Femur (tissue), 1 donor: ENCODE results near the gene DPP8.

ENCODE experiments used
- DNase-seq: peaks from one replicate; pipeline ENCODE4 v3.0.0-alpha.2; 2017

Gene DPP8

DNA sequence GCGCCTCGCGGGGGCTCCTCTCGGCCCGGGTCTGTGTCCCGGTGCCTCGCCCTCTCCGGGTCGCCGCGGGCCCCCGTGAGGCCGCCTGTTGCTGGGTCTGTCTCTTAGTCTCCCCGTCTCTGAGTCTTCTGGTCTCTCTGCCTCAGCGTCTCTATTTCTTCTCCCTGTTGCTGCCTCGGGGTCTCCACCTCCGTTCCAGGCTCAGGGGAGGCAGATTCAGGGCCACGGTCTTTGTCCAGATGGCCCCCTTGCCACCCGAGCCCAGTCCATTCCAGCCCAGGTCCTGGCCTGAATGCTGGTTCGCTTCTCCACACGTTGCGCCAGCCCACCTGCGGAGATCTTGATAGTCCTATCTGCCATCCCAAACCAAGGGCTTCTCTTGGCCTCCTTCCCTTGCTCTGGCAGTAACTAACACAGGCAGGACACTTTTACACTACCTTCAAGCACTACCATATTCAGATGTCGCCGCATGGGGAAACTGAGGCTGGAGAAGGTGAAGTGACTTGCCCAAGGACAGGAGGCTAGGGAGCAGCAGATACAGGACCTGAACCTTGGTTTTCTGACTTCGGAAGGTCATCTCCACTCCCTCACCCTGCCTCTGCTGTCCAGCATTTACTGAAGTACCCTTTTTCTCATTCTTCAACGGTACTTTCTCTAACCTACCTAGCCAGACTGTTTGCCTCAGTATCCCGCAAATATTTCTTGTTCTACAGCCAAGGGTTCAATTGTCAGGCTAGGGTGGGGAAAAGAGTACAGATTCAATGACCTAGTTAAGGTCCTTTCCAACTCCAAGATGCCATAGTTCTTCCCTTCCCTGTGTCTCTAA is 94.1 kb downstream of the DPP8 start:
- no peak for DNase-seq

DNA sequence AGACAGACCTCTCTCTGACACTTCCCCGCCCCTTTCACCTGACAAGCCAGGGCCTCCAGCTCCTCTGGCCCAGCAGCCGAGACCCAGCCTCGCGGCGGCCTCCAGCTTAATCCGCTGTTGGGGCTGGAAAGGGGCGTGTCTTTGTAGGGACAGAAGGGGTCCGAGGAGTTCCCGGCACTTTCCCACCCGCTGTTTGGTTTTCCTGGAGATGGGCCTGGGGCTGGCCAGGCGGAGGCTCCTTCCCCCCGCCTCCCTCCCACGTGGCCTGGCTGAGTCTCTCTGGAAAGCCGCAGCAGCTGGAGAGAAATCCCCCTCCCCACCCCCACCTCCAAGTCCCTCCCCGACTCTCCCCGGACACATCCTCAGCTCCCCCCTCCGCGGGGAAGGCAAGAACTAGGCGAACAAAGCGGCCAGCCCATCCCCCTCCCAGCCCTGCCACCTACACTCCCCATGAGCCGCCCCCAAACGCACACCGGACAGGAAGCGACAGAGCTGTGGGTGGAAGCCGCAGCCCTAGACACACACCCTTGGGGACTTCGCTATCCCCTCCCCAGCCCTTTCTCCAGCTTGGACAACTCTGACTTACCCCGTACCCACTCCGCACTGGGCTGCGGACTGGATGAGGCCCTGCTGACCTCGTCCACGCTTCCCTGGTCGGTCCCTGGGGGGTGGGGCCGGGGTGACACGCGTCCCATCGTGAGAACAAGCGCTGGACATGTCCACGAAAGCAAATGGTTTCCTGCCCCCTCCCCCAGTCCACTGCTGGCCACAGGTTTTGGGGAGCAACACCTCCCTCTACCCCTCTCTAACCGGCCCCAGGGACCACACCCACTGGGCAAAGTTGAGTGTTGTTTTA is 95.9 kb downstream of the DPP8 start:
- peak; percentile 94 for DNase-seq

GRCh38 chr15:65420975-65421359 is 96.5 kb downstream of the DPP8 start:
- no peak for DNase-seq

GRCh38 chr15:65418596-65418995 is 98.9 kb downstream of the DPP8 start:
- DNase-seq = no peak

- peak; percentile 86 for DNase-seq
These were observed 100.6 kb downstream of the DPP8 start for GRCh38 chr15:65416845-65417416.

GRCh38 chr15:65414841-65415621 is 102.5 kb downstream of the DPP8 start:
- peak; percentile 87 for DNase-seq

DNA sequence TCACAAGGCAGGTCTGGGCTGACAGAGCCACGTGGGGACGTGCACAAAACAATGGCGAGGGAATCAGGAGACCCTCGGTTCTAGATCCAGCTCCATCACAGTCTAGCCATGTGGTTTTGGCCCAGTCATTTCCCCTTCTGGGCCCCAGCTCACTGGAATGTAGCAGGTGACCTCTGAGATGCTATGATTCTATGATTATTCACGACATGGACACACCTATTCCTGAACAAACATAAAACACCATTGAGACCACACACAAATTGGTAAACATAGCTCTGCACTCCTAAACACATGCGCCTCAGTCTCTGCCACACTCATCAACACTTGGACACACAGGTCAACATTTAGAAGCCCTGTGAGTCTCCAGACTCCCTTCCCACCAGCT is 103.7 kb downstream of the DPP8 start:
- no peak for DNase-seq

- DNase-seq = no peak
These were observed 104.3 kb downstream of the DPP8 start for GRCh38 chr15:65413051-65413759.

DNA sequence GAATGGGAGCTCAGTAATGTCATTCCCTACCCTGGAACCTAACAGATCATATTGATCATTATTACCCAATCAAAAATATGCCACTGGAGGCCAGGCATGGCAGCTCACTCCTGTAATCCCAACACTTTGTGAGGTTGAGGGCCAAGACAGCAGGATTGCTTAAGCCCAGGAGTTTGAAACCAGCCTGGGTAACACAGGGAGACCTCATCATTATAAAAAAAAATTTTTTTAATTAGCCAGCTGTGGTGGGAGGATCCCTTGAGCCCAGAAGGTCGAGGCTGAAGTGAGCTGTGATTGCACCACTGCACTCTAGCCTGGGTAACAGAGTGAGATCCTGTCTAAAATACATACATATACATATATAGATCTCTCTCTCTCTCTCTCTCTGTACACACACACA is 104.9 kb downstream of the DPP8 start:
- DNase-seq = no peak

- no peak for DNase-seq
These were observed 105.9 kb downstream of the DPP8 start for GRCh38 chr15:65411465-65412071.

DNA sequence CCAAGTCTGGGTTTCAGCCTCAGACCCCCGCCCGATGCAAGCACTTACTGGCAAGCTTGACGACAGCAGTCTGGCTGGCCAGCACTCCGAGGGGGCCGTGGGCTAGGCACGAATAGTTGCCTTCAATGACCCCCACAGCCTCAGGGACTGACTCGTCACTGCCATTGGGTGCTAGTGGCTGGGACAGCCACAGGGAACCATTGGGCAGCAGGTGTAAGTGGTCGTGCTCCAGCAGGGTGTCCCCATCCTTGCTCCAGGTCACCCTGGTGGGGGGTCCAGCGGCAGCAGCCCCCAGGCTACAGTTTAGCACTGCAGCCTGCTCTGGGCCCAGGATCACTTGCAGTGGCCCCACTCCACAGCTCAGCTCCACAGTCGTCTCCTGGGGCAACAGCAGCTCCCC is 106.5 kb downstream of the DPP8 start:
- DNase-seq = no peak

DNA sequence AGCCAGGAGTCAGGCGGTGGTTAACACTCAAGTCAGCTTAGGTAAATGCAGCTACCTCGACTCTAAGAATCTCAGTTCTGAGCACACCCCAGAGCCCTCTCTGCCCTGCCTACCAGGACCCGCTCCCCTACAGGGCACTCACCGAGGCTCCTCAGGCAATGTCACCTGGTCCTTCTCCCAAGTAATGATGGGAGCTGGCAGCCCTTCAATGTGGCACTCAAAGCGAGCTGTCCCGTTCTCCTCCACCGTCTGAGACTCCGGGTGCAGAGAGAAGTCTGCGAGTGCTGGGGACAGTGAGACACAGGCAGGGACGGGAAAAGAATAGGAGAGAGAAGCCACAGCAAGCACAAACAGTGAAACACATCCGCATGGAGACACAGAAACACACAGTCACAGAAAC is 107.5 kb downstream of the DPP8 start:
- DNase-seq = no peak

GRCh38 chr15:65409036-65409631 is 108.4 kb downstream of the DPP8 start:
- DNase-seq = peak; percentile 55

DNA sequence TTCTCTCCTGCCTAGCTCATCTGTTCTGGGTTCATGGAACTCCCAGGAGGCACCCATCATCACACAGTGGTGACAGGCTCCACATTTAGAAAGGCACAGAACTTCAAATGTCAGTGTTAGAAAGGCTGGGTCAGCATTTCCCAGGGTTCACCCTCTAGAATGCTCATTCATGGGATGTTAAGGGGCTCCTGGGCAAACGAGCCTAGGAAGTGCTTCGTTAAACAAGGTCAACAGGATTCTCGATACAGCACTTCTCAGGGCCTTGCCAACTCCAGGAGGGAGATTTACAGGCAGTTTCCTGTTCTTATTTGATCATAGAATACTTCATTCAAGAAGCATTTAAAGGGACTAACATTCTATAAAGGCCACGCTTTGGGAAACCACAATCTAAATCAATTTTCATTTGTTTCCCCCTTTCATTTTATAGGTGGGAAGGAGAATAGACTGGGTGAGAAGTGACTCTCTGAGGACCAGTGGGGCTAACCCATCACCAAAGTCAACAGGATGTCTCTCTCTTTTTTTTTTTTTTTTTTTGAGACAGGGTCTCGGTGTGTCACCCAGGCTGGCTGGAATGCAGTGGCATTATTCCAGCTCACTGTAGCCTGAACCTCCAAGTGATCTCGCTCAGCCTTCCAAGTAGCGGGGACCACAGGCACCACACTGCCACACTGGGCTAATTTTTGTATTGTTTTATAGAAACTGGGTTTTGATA is 109.0 kb downstream of the DPP8 start:
- DNase-seq = no peak

GRCh38 chr15:65406424-65407000 is 111.0 kb downstream of the DPP8 start:
- DNase-seq = no peak

DNA sequence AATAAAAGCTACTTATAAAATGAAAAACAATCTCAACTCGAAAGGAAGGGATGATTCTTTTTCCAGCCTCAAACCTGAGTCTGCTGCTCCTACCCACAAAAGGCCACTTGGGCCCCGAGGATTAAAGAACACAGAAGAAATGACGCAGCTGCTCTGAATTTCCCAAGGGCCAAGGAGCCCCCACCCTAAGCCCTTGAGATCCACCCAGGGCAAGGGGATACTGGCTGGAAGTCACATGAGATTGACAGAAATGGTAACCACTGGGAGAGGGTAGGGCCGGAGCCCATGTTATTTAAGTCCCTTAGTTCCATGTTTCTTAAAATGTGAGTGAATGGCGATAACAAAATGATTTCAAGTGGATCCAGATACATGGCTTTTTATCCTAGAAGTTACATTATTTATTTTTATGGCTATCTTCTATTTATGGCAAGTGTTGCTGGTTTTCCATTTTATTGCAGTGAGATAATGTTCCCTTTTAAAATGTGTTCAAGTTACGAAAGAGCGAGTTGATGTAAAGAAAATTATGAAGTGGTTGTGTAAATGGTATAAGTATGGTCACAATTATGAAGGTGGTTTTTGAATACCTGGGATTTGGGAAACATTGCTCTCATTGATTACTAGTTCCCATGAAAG is 111.6 kb downstream of the DPP8 start:
- peak; percentile 54 for DNase-seq

GRCh38 chr15:65404186-65404872 is 113.2 kb downstream of the DPP8 start:
- DNase-seq = no peak

DNA sequence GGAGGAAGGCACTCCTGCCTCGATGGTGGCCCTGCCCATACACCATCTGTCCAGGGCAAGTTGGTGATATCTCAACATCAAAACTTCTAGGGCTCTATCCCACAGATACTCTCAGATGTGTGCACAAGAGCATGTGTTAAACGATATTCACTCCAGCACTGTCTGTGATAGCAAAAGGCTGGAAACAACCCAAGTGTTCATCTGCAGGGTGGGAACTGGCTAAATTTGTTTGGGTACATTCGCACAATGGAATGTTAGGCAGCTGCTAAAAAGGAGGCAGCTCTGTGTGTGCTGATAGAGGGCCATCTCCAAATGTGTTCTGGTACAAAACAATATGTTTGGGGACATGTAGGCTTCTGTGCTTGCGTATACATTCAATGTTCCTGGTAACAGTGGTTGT is 114.5 kb downstream of the DPP8 start:
- no peak for DNase-seq

DNA sequence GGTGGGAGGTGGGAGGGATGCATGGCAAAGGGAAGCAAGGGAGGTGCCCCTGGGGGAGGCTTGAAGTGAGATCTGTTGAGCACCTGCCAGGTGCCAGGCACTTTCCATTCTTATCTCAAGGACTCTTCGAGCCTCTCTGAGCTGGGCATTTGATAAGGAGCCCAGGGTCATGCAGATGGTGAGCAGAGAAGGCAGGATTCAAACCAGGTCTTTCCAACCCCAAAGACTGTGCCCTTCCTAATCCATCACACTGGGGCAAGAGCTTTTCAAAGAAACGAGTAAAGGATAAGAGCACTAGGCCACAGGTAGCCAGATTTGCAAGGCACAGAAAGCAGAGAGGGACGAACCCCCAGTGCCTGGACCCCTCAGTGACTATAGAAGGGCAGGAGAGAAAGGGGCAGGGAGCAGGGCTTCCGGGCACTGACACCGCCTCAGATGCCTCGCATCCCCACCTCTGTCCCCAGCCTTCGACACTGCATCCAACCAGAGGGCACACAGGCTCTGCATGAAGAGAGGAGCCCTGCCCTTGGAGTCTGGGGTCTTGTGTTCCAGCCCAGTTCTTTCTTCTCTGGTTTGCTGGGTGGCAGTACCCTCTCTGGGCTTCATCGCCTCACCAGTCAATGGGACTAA is 115.8 kb downstream of the DPP8 start:
- no peak for DNase-seq
